Measurements from ENCODE around the gene PLXDC1. TPM values are rescaled to one million over a fixed set of nuclear protein-coding genes. Genes with fewer than 3 reads are reported as not detected.

Gene PLXDC1
- total and polyA plus RNA-seq, 2 of the 13 experiments (the other 11 are each of a cell fraction or from before 2014, with no cell fraction given) = not detected

DNA sequence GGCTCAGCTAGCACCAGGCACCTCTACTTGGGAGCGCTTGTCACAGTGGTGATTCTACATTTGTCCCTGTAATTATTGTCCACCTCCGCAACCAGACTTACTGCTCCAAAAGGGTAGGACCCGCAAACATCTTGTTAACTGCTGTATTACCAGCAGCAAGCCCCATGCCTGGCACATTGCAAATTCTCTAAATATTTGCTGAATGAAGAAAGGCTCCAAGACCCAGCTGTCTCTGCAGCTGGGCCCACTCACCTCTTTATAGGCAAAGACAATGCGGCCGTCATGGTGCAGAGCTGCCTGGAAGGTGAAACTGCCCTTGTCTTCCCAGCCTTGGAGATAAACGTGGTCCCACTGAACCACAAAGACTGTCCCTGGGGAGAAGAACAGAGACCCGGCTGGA lies 44.3 kb downstream of the PLXDC1 start:
- intact Hi-C loops (cut with micrococcal nuclease; ENCODE audit: unreplicated experiment) (no loop called here), in situ Hi-C loops (cut with HindIII; ENCODE audit: extremely low pct_ligation_motif_present, low pct_unique_long_range_greater_than_20kb) (no loop called here)
- ATAC-seq (no peak), FAIRE-seq (no peak), DNase-seq (ENCODE audit: low spot score) (no peak)
- no peak overlapping the region for H3K27ac ChIP-seq (ENCODE audit: extremely low read length, insufficient read depth, low read length)
- POLR2A ChIA-PET = no interaction called here
- no peaks in the 10 kb centered on the region; the same call in 1 of the 2 replicates for H4K20me1 ChIP-seq (ENCODE audit: insufficient read depth, low read length)
- H3K36me3 ChIP-seq (replicated peaks in 1 of 2; ENCODE audit: control insufficient read depth in 1 of 2, insufficient read depth in 2 of 2, low read length in 2 of 2) = no peaks in the 10 kb centered on the region
- no peak overlapping the region for H3K4me2 ChIP-seq (ENCODE audit: low read depth, low read length)
- H3K4me1 ChIP-seq (ENCODE audit: insufficient read depth, low read length) = peaks cover 8% of the 10 kb centered on the region; the same call in 1 of the 2 replicates
- no peaks in the 10 kb centered on the region for H3K79me2 ChIP-seq (ENCODE audit: insufficient read depth, low read length)
- no peak overlapping the region for H3K4me3 ChIP-seq (replicated peaks in 1 of 3; ENCODE audit: insufficient read depth in 1 of 3, low read depth in 2 of 3, low read length in 3 of 3)
- H2AFZ ChIP-seq (ENCODE audit: low read length) = no peak overlapping the region
- no peak for TF ChIP-seq NR2F6 (IDR thresholded peaks at IDR 0.05)
- TF ChIP-seq NR2F6 (CRISPR knock-in tag; IDR thresholded peaks at IDR 0.05) = no peak
- H3K9ac ChIP-seq (ENCODE audit: insufficient read depth, low read depth, low read length) = no peak overlapping the region
- no peaks in the 10 kb centered on the region for H3K9me3 ChIP-seq (ENCODE audit: low read length)
- BruUV-seq (replicated peaks) = no TSS peak
- H3K27me3 ChIP-seq (ENCODE audit: control insufficient read depth in 1 of 2, insufficient read depth in 2 of 2, low read length in 2 of 2) = peaks cover 4 to 58% of the 10 kb centered on the region in 2 experiments; a peak in 3 of 5 replicates
- WGBS (ENCODE audit: low lambda C conversion rate) = 52% methylated on average over 7 of the region's 7 CpGs
- CTCF ChIA-PET (ENCODE audit: low intra/inter-chr PET ratio, low total read pairs) = no interaction called here

DNA sequence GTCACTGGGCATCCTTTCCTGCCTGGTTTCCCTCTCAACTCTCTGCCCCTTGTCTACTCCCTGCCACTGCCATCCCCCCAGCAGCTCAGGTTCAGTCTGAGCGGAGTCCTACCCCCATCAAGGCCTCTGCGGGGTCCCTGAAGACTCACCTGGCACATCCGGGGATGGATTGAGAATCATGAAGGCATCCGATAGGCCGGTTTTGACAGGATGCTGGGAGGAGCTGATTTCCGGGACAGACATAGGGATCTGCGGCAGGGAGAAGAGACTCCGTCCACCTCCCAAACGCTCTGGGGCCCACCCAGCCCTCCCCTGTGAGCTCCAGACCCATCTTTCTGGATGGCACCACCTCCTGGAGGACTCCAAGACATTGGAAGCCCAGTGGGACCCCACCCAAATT lies 45.7 kb downstream of the PLXDC1 start:
- no peak overlapping the region for H3K4me2 ChIP-seq (ENCODE audit: low read depth, low read length)
- BruUV-seq (replicated peaks) = no TSS peak
- ATAC-seq (no peak), DNase-seq (ENCODE audit: low spot score) (no peak), FAIRE-seq (no peak)
- no peaks in the 10 kb centered on the region for H3K36me3 ChIP-seq (replicated peaks in 1 of 2; ENCODE audit: control insufficient read depth in 1 of 2, insufficient read depth in 2 of 2, low read length in 2 of 2)
- H4K20me1 ChIP-seq (ENCODE audit: insufficient read depth, low read length) = no peaks in the 10 kb centered on the region; the same call in 1 of the 2 replicates
- POLR2A ChIA-PET = no interaction called here
- no peak overlapping the region for H3K9ac ChIP-seq (ENCODE audit: insufficient read depth, low read depth, low read length)
- CTCF ChIA-PET (ENCODE audit: low intra/inter-chr PET ratio, low total read pairs) = no interaction called here
- H3K27me3 ChIP-seq (ENCODE audit: control insufficient read depth in 1 of 2, insufficient read depth in 2 of 2, low read length in 2 of 2) = peaks cover 2 to 61% of the 10 kb centered on the region in 2 experiments; a peak in 3 of 5 replicates
- intact Hi-C loops (cut with micrococcal nuclease; ENCODE audit: unreplicated experiment) = no loop called here
- no peaks in the 10 kb centered on the region for H3K9me3 ChIP-seq (ENCODE audit: low read length)
- 55% methylated on average over 8 of the region's 9 CpGs for WGBS (ENCODE audit: low lambda C conversion rate)
- H3K27ac ChIP-seq (ENCODE audit: extremely low read length, insufficient read depth, low read length) = no peak overlapping the region
- no peak overlapping the region for H3K4me3 ChIP-seq (replicated peaks in 1 of 3; ENCODE audit: insufficient read depth in 1 of 3, low read depth in 2 of 3, low read length in 3 of 3)
- no peak overlapping the region for H2AFZ ChIP-seq (ENCODE audit: low read length)
- H3K79me2 ChIP-seq (ENCODE audit: insufficient read depth, low read length) = no peaks in the 10 kb centered on the region
- in situ Hi-C loops (cut with HindIII; ENCODE audit: extremely low pct_ligation_motif_present, low pct_unique_long_range_greater_than_20kb) = no loop called here
- H3K4me1 ChIP-seq (ENCODE audit: insufficient read depth, low read length) = peaks cover 15% of the 10 kb centered on the region
- TF ChIP-seq ZBTB44 (CRISPR knock-in tag; IDR thresholded peaks at IDR 0.05) = no peak
- TF ChIP-seq, protein P1, sequence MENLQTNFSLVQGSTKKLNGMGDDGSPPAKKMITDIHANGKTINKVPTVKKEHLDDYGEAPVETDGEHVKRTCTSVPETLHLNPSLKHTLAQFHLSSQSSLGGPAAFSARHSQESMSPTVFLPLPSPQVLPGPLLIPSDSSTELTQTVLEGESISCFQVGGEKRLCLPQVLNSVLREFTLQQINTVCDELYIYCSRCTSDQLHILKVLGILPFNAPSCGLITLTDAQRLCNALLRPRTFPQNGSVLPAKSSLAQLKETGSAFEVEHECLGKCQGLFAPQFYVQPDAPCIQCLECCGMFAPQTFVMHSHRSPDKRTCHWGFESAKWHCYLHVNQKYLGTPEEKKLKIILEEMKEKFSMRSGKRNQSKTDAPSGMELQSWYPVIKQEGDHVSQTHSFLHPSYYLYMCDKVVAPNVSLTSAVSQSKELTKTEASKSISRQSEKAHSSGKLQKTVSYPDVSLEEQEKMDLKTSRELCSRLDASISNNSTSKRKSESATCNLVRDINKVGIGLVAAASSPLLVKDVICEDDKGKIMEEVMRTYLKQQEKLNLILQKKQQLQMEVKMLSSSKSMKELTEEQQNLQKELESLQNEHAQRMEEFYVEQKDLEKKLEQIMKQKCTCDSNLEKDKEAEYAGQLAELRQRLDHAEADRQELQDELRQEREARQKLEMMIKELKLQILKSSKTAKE (CRISPR knock-in tag; IDR thresholded peaks at IDR 0.05; ENCODE audit: borderline replicate concordance) = no peak
- TF ChIP-seq ATAD3A (CRISPR knock-in tag; IDR thresholded peaks at IDR 0.05) = no peak
- no peak for TF ChIP-seq LCORL (IDR thresholded peaks at IDR 0.05)
- TF ChIP-seq LCORL (CRISPR knock-in tag; IDR thresholded peaks at IDR 0.05) = no peak
- TF ChIP-seq NR2F6 (IDR thresholded peaks at IDR 0.05) = no peak
- TF ChIP-seq NR2F6 (CRISPR knock-in tag; IDR thresholded peaks at IDR 0.05) = no peak
- TF ChIP-seq ZNF746 (CRISPR knock-in tag; IDR thresholded peaks at IDR 0.05) = no peak
- no peak for TF ChIP-seq ZNF547 (CRISPR knock-in tag; IDR thresholded peaks at IDR 0.05)
- TF ChIP-seq NCOA1 (CRISPR knock-in tag; IDR thresholded peaks at IDR 0.05) = no peak
- TF ChIP-seq MIXL1 (CRISPR knock-in tag; IDR thresholded peaks at IDR 0.05) = no peak
- TF ChIP-seq, protein P2, sequence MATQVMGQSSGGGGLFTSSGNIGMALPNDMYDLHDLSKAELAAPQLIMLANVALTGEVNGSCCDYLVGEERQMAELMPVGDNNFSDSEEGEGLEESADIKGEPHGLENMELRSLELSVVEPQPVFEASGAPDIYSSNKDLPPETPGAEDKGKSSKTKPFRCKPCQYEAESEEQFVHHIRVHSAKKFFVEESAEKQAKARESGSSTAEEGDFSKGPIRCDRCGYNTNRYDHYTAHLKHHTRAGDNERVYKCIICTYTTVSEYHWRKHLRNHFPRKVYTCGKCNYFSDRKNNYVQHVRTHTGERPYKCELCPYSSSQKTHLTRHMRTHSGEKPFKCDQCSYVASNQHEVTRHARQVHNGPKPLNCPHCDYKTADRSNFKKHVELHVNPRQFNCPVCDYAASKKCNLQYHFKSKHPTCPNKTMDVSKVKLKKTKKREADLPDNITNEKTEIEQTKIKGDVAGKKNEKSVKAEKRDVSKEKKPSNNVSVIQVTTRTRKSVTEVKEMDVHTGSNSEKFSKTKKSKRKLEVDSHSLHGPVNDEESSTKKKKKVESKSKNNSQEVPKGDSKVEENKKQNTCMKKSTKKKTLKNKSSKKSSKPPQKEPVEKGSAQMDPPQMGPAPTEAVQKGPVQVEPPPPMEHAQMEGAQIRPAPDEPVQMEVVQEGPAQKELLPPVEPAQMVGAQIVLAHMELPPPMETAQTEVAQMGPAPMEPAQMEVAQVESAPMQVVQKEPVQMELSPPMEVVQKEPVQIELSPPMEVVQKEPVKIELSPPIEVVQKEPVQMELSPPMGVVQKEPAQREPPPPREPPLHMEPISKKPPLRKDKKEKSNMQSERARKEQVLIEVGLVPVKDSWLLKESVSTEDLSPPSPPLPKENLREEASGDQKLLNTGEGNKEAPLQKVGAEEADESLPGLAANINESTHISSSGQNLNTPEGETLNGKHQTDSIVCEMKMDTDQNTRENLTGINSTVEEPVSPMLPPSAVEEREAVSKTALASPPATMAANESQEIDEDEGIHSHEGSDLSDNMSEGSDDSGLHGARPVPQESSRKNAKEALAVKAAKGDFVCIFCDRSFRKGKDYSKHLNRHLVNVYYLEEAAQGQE (IDR thresholded peaks at IDR 0.05; ENCODE audit: borderline replicate concordance in 1 of 2, low read depth in 1 of 2, low read length in 2 of 2) = no peak
- TF ChIP-seq CENPT (CRISPR knock-in tag; IDR thresholded peaks at IDR 0.05; ENCODE audit: low read depth) = no peak
